NCI-H2196 (cell line): Measurements from ENCODE around the gene IQCC.

ENCODE experiments used
- DNase-seq: peaks from one replicate; lab custom pipeline; 2025; ENCODE audit not compliant: unreplicated experiment; lab: John Stamatoyannopoulos, UW

Gene IQCC

DNA sequence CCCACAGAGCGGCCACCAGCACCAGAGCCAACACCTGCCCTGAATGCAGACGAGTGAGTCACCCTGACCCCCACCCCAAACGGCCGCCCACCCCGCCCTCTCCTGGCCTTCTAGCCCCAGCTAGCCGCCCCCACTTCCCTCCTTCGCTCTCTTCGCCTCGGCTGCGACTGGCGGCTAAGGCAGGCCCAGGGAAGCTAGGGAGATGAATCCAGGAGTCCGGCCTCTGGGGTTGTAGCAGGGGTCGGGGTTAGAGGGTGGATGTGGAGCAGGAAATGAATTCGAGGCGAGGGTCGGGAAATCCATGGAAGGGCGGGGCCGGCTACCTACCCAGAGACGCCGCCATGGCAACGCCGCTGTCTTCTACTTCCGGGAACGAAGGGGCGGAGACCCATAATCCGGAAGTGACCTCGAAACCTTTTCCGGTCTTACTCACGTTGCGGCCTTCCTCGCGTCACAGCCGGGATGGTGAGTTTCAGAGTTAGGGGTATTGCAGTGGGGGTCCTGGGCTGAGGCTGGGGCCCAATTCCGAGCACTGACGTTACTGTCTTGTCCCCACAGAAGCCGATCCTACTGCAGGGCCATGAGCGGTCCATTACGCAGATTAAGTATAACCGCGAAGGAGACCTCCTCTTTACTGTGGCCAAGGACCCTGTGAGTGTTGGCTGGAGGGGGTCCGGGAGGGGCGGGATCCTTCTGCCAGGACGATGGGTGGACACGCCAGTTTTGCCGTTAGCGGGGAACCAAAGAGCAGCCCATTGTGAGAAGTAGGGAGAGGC is 16.7 kb downstream of the IQCC start, which contains the start of the genes EIF3I and TMEM234:
Gene EIF3I (plus strand): TSS at position 428 of the 776 bp plus-strand sequence. CDS start 35 bp downstream, at position 463.
Gene TMEM234 (minus strand): TSS at position 374 of the 776 bp plus-strand sequence. CDS start 31 bp downstream, at position 343.
- peak; percentile 94 for DNase-seq

DNA sequence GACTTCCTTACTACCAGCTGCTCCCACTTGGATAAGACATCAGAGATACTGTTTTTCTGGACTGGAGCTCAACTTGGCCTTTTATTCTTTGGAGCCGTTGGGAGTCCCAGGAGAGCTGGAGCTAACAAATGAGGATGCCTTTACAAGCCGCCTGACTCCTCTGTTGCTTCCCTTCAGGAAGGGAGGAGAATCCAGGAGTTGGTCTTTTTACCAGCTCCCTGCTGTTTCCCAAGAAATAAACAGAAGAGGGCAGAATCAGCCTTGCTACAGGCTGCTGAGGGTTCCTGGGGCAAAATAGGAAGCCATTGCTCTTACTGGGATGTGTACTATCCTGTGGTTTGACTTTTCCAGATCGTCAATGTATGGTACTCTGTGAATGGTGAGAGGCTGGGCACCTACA is 18.2 kb downstream of the IQCC start:
- DNase-seq, result no peak

DNA sequence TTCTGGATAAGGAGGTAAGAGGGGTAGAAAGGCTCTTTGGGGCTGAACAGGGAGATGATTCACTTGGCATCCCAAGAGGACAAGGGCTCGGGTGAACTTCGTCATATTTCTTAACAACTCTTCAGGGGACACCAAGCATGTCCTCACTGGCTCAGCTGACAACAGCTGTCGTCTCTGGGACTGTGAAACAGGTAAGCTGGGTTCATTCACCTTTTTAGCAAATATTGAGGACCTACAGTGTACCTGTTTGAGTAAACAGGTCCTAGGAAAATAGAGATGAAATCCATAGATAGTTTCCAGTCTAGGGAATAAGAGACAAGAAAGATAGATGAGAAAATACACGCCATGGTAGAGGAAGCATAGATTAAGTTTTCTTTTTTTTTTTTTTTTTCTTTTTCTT is 18.8 kb downstream of the IQCC start:
- DNase-seq, result no peak

DNA sequence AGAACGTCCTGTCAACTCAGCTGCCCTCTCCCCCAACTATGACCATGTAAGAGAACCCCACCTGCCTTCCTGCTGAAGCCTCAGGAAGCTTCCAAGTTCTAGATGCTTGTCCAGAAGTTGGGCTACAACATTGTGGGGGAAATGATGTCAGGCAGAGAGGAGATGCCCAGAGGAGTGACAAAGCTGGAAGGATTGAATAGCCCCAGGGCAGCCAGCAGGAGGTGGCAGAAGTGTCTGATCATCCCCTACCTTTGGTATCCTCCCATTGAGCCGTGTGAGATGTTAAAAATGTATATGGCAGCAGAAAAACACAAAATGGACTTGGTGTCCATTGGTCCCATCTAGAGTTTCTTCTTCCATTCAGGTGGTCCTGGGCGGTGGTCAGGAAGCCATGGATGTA is 23.3 kb downstream of the IQCC start:
- DNase-seq, result no peak

DNA sequence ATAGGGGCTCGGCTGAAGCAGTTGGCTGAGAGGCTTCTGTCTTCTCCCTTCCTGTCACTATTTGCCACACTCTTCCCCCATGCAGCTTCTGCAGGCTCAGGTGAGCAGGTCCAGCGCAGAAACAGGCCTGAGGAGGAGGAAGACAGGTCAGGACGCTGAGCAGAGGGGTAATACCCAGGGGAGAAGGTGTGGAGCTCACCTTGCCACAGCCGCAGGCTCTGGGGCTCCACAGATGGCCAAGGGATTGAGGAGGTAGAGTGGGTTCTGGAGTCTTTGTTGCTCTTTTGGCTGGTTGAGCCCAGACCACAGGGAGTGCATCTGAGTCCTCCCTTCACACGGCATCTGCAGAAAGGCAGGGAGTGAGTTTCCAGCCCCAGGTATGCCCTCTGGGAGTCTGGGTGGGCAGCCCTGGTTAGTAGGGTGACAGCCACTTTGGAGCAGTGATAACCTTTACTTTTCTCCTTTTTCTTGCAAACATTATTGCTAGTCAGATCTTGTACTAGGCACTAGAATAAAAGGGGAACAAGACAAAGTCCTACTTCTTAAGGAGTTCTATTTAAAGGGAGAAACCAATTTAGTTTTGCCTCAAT is 26.5 kb downstream of the IQCC start:
- DNase-seq, result no peak

DNA sequence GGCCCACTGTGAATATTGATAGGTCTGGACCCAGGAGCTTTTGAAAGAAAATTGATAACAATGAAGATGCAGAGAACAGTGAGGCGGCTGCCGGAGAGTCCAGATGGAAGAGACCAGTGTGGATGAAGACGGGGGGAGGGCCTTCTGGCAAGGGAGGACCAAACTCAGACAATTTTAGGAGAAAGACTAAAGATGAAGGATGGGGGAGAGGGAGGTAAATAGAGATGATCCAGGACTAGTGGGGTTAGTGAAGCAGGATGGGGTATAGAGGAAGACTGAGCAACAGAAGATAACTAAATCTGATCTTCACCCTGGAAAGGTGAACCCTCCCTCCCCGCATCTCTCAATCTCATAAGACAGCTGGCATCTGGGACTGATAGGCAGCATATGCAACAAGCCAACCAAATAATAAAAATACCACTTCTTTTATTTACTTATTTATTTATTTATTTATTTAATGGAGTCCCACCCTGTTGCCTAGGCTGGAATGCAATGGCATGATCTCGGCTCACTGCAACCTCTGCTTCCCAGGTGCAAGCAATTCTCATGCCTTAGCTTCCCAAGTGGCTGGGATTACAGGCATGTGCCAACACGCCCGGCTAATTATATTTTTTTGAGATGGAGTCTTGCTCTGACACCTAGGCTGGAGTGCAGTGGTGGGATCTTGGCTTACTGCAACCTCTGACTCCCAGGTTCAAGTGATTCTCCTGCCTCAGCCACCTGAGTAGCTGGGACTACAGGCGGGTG is 27.3 kb downstream of the IQCC start:
- no peak for DNase-seq

DNA sequence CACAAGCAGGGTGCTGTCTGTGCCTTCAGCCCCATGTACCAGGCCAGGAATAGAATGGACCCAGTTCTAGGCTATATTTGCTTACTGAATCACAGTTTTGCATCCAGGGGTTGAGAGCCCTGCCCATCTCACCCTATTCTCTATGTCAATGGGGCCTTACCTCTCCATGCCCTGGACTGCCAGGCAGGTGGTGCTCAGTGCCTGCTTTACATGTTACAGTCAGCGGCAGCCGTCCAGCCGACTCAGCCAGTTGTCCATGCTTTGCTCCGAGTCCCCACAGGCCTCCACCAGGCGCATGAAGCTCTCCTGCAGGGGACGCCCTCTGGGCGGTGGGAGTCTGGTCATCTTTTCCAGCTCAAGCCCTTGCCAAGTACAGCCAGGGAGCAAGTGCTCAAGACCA is 29.3 kb downstream of the IQCC start:
- DNase-seq, result no peak

DNA sequence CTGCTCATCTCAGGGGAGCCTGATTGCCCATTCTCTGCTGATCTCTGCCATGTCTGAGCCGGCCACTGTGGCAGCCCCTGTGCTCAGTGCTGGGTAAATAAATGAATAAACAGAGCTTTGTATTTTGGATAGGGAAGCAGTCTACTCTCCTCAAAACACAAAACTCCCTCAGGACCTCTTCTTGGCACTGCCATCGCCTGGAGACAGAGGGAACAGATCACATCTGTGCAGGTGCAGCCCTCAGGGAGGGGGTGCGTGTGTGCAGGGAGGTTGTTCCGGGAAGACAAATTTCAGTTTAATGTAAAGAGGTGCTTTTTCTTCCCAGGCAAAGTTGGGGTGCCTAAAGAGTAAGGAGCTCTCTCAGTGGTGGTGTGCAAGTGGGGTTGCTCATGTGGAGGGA is 33.9 kb downstream of the IQCC start:
- DNase-seq, result peak; percentile 55

DNA sequence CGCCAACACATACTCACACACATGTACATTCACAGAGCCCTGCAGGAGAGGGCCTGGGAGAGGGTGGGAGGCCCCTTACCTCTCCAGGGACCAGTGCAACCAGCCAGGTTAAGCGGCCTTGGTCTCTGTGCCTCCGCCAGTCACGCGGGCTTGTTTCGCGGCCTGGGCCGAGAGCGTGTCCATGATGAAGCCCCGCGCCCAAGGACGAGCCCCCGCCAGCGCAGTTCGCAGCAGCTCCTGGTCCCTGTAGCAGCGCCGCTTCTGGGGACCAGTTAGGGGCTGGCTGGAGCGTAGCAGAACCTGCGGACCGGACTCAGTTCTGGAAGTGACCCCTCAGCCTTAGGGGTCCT is 34.3 kb downstream of the IQCC start:
- DNase-seq, result no peak

DNA sequence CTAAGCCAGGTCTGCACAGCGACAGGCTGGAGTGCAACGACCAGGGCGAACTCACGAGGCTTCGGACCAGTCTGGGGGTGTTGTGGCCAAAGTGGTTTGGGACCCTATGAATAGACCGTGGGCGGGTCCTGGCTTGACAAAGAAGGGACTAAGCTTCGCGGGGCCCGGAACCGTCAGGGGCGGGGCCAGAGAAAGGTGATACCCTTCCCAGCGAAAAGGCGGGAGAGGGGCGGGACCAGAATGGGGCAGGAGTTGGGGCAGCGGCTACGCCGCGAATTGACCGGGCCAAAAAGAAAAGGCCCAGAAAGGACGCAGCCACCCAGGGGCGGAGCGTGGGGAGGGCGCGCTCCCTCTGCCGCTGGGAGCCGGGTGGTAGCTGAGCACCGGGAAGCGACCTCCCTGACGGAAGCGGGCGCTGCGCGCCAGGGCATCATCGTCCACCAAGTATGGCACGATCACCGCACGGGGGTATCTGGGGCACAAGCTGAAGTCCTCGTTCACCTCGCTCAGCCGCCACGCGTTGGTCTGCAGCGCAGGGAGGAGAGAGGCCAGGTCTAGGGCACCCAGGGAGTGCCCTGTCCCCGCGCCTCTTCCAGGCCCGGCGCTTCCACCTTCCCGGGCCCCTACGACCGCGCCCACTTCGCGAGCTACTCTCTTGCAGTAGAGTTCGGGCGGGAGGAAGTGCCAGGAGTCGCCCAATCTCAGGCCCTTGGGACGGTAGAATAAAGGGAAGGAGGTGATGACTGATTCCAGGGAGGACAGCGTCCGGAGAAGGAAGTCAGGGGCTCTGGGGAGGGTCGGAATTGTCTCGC is 34.9 kb downstream of the IQCC start:
- DNase-seq, result peak; percentile 92

DNA sequence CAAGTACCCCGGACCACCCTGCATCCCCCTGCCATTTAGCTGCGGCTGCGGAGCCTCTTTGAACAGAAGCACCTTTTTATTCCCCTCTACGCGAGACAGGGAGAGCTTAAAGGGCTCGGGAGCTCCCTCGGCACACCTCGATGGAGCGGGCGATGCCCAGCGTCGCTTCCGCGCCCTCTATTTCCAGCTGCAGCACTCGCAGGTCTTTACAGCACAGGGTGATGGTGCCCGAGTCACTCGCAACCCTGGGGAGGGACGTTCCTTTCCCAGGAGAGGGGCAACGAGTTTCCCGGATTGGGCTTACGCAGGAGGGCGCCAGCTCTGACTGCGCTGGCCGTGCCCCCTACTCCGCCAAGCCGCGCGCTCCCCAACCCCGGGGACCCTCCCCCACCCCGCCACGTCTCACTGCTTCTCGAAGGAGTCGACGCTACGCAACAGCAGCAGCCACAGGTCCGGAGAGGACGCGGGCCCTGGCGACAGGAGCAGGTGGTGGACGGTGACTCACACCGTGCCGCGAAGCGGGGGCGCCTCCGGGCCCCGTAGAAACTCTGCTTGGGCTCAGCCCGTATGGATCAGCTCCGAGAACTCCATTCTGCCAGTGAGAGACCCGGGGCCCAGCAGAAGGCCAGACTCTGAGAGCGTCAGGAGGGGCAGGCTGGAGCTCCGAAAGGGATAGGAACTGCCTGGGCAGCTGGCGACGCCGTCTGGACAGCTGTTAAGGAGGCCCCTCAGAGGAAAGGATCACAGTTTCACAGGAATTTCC is 35.7 kb downstream of the IQCC start:
- peak; percentile 65 for DNase-seq

DNA sequence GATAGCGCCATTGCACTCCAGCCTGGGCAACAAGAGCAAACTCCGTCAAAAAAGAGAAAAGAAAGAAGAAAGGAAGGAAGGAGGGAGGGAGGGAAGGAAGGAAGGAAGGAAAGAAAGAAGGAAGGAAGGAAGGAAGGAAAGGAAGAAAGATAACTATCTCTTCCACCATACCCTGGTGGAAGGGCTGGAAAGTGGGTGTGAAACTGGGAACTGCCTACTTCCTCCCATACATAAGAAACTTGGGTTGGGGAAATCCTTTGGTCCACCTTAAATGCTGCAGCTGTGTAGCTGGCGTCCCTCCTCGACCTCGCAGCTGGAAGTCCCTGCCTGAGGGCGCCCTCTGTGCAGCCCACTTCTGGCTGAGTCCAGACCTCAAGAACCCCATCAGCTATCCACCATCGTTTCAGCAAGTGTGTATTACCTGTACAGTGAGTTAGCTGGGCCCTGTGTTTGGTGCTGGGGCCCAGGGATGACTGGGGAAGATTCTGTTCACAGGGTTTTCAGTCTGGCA is 36.9 kb downstream of the IQCC start:
- no peak for DNase-seq

DNA sequence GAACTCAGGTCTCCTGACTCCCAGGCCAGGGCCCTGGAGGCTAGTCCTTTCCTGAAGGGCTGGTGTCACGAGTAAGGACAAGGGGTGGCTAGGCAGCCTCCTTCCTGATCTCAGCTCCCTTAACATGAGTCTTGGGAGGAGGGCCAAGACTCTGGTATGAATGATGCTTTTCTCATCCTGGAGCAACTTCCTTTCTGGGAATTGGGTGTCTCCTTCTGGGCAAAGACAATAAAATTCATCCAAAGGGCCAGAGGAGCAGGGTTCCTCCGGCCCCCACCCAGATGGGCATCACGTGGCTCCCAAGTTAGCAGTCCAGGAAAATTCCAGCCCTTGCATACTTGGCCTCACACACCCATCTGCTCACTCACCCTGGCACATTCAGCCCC is 41.4 kb downstream of the IQCC start, which contains the start of gene FAM167B:
Gene FAM167B (plus strand): TSS at position 335 of the 386 bp plus-strand sequence. CDS start 200 bp downstream, outside the sequence.
- no peak for DNase-seq

DNA sequence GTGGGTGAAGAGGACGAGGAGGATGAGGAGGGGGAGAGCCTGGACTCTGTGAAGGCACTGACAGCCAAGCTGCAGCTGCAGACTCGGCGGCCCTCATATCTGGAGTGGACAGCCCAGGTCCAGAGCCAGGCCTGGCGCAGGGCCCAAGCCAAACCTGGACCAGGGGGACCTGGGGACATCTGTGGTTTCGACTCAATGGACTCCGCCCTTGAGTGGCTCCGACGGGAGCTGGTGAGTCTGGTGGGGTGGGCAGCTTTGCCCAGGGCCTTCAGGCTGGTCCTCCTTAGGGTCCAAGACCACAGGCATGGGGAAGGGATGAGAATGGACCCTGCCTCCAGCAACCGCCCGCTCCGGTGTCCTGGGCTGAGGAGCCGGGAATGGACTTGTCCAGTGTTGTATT is 42.0 kb downstream of the IQCC start:
- DNase-seq, result no peak

DNA sequence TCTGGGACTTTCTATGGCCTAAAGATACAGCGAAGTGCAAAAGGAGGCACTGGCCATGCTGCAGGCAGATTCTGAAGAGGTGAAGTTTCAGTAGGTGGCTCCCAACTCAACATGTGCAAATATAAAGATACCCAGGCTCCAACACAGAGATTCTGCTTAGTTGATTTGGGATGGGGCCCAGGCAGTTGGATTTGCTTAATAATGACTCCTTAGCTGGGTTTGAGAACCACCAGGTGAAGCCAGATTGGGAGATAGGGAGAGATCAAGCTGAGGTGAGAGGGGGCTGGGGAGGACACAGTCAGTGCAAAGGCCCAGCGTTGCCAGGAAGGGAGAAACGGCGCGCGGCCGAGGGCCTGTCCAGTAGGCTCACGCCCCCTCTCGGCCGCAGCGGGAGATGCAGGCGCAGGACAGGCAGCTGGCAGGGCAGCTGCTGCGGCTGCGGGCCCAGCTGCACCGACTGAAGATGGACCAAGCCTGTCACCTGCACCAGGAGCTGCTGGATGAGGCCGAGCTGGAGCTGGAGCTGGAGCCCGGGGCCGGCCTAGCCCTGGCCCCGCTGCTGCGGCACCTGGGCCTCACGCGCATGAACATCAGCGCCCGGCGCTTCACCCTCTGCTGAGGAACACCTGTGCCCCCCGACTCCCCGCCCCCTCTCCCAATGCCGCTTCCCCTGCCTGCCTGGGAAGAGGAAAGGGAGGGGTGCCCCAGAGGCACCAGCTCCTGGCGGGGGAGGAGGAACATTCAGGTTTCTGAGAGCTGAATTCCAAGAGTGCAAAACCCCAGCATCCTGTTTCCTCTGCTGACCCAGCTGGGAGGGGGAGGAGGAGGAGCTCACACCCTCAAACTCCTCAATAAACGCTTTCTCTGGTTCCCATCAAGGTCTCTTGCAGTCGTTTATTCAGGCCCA is 42.8 kb downstream of the IQCC start:
- peak; percentile 90 for DNase-seq

DNA sequence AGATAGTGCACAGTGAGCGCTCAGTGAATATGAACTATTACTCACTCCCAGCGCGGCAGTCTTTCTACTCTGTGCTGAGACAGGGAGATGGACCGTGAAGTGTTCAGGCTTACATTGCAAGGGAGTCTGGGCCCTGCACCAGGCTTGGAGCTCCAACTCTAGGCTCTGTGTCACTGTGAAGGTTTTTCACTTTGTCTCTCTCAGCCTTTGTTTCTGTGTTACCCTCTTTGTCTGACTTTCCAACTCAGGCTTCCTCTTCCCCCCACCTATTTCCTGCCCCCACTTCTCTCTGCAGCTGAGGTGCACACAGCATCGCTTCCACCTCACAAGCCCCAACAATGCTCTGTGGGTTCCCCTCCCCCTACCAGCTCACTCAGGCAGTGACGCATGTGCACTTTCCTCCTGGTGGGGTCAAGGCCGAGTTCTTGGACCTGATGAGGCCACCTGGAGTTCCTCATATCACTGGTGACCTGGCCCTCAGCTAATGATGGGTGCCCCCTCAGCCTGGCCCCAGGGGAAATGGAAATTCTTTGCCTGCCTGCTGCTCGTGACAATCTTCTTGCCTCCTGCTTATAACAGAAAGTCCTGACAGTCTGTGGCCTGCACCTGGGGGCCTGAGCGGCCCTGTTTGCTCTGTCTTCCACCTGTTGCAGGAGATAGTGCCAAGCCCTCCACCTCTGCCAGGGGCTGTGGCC is 44.5 kb downstream of the IQCC start:
- DNase-seq, result no peak

DNA sequence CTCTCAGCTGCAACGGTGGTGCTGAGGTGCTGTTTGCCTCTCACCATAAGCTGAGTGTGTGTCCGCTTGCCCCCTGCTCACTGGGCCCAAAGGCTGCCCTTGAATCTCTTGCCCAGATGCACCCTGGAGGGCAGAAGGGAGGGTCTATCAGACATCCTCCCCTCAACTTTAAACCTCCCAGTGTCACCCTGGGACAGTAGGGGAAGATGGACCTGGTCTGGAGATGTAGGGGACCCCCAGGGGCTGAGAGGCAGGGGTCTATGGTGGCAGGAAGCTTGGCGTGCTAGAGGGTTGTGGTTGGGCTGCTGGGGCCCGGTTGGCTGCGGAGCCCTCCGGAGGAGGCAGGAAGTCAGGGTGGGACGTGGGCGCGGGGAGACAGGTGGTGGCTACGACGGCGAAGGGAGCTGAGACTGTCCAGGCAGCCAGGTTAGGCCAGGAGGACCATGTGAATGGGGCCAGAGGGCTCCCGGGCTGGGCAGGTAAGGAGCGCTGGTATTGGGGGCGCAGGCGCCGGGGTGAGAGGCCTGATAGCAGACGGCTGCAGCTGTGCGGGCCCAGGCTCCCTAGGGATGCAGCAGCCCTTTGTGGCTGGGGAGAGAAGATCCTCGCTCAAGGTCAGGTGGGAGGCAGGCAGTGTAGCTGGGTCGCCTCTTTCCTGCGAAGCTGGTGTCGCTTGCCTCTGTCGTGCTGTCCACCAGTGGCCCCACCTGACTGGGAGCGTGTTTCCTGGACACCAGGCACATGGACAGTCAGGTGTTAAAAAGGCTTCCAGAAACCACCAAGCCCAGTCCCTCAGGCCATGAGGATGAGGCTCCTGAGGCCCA is 45.6 kb downstream of the IQCC start, which contains the start of gene LCK:
Gene LCK (plus strand): TSS at position 373 of the 824 bp plus-strand sequence. CDS start 23,065 bp downstream, outside the sequence.
- no peak for DNase-seq
